GM18502 (cell line): ENCODE results near the gene RASSF5.

ENCODE experiments used
- ATAC-seq: cut with Tn5 transposase; IDR thresholded peaks from one replicate; pipeline ENCODE4 v1.9.1; 2021; ENCODE audit warnings: mild to moderate bottlenecking; ENCODE audit not compliant: unreplicated experiment, poor library complexity

The RASSF5 gene

DNA sequence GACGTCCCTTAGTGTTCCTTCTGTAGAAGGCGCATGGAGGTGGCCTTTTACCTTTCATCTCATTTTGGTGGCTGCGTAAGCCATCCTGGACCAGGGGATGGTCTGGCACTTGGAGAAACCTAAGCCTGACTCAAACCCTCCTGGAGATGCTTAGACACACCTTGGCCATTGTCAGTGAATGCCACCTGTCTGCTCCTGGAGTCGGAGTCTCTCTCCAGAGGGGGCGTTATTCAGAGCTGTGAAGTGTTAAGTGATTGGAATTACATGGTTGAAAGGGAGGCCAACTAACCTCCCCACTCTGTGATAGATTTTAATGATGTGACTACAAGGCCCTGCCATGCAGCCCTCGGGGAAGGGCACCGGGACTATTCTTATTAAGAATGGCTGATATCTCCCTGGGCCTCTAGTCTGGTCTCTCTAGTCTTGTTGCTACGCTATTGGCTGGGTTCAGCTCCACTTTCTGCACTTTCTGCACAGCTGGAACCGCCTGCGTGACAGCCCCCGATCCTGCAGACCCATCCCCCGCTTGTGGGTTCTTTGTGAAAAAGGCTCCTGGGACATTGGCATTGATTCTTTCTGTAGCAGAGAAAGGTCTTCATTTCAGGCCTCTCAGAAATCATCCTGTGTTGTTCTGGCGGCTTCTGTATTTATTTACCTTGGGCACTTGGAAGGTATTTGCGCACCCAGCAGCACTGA lies 4.2 kb downstream of the RASSF5 start:
- ATAC-seq = no peak

DNA sequence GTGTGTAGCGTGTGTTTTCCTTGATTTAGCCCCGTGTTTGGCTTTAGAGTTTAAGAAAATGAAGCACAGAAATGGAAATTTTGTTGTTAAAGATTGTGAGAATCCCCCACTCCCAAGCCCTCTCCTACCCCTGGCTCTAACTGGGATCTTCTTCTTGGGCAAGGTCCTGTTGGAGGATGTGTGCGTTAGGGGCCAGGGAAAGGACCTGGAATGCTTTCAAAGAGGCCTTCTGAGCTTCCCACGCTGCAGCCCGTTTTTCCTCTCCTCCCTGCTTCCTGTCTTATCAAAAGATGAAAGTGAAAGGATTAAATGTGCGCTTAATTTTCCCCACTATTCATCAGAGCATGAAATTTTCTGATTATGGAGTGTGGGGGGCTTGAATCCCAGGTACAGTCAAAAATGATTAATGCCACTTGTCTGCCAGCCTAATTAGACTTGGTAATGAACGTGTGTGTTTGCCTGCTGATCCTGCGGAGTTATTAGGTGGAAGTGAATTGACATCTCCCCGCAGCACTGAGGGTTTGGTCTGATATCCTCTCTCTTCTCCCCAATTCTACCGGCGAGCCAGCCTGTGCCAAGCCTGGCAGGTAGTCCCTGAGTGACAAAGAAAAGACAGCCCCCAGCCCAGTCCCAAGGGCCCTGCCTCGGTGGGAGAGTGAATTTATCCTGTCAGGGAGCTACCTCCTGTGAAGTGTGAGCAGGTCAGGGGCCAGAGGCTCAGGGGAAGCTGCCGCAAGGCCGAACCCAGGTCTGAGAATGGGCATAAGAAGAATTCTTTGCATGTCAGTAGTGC lies 4.9 kb downstream of the RASSF5 start:
- ATAC-seq = no peak

DNA sequence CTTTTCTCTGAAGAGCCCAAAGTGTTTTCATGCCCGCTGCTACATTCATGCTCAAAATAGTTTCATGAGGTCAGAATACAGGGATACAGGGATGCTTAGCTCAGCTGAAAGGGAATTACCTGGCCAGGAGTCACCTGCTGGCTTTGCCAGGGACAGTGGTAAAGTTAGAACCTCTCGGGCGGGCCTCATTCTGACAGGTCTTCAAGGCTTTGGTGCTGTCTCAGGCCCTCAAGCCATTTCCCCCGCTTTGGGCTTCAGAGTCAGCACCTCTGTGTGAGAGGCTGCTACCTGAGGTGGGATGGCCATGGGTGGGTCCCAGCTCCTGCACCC lies 5.5 kb downstream of the RASSF5 start:
- ATAC-seq = no peak

DNA sequence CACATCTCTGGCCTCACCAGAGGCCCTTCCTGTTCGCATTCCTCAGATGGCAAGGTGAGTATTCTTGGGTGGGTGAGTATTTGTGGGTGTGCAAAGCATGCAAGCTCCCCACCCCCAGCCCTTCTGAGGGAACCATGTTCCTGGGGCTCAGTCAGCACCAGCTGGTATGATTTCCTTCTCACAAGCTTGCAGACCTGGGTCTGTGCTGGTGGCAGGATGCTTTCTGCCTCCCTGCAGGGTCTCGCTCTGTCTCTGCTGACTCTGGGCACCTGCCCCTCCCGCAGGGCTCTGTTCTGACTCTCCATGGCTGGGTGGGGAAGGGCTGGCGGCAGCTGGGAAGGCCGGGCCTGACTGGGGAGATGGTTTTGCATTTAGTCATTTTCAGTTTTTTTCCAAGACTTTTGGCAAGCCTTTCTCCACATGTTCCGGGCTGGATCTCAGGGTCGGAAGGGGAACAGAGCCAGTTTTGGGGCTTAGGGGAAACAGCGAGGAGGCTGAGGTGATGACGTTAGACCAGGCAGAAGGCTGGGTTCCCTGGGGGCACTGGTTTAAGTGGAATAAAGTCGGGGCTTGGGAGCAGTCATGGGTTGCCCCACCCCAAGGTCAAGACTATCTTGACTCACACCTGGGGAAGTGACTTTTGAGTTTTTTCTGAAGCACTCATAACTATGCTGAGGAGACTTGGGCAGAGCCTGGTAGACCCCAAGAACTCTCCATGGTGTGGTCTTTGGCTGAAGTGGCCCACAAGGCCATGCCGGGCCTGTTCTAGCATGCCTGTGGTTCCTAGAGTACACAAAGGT lies 6.2 kb downstream of the RASSF5 start:
- no peak for ATAC-seq

DNA sequence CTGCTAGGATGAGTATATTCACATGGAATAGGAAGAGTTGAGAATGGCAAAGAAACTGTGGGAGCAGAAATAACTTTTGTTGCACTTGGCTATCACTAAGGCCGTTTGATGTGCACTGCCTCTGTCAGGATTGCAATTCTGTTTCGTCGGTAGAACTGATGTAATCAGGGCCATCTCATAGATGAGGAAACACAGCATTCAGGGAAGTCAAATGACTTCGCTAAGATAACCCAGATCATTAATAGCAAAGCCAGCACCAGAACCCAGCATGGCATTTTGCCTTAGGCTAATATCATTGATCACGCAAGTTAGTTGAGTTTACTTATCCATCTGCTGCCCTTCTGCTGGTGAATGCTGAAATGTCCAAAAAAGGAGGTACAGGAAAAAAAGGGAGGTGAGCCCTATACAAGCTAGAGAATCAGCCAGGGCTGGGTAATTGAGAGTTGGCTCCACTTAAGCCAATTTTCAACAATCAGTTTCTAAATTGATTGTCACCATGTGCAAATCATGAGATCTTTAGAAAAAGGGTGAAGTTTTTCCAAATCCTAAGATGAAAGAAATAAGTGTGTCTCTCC lies 7.6 kb downstream of the RASSF5 start:
- no peak for ATAC-seq

DNA sequence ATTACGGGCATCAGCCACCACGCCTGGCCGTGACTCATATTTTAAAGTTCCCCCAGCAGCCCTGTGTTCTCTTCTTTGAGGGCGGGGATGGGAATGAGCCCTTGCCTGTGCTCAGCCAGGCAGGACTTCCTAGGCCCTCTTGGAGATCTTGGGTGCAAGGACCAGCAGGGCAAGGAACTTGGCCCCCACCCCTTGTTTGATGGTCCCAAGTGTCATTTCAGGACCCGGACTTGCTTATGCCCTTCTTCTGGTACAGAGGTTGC lies 9.3 kb downstream of the RASSF5 start:
- ATAC-seq = no peak

DNA sequence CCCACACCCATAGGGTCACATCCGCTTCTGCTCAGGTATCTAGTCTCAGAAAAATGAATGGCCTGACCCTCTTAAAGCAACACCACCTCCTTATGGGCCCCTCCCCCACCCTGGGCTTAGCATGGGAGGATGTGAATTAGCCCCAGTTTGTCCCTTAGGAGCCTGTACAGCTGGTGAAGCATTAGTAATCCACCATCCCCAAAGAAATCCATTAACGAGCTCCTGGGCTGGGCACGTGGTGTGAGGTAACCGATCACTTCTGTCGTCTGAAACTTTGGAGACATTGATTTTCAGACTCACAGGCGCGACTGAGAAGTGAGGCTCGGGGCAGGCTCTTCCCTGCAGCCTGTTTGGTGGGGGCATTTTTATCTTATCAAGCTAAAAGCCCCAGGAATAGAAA lies 10.5 kb downstream of the RASSF5 start:
- ATAC-seq = no peak

DNA sequence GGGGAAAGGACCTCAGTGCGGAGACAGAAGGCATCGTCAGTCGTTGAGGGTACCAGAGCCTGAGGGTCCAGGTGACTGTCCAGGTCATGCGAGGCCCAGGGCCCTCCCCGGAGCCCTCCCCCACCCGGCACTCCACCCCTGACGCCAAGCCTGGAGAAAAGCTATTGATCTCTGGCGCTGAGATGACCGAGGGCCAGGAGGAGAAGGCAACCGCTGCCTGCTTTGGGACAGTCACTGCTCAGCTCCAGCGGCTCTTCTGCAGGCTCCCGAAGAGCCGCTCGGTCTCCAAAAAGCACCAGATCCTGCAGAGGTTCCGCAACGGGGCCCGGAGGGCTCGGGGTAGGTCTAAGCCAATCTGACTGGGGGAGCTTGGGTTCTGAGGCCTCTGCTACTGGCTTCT lies 10.9 kb downstream of the RASSF5 start:
- no peak for ATAC-seq

DNA sequence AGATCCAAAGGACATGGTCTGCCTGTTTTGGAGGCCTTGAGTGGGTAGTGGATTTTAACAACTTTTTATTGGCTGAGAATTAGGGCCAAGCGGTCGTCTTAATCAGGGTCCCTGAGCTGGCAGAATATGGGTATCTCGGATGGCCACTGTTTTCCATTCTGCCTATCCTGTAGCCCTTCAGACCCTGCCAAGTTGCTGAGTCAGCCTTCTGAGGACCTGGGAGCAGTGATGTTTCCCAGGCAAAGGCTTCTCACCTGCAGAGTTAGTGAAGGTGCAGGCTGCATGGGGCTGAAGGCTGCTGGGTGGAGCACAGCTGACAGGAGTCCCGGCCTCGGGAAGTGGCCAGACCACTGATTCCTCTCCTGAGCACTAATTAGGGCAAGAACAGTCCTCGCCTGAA lies 11.4 kb downstream of the RASSF5 start:
- ATAC-seq = no peak

DNA sequence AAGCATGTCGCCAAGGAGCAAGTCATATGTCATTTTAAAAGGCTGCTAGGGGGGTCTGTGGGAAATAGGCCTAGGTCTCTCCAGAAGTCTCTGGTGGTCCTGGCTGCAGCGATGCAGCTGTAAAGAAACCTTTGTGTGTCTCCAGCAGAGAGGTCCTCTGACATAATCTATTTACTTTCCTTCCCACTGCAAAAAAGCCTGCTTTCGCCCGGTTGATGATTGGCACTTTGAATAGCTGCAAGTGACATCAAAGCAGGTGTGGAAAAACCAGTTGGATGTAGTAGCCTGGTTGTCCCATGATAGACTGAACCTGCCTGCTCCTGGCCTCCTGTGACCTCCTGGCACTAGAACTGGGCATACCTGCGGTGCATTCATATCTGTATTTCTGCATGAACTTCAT lies 13.8 kb downstream of the RASSF5 start:
- ATAC-seq = no peak

DNA sequence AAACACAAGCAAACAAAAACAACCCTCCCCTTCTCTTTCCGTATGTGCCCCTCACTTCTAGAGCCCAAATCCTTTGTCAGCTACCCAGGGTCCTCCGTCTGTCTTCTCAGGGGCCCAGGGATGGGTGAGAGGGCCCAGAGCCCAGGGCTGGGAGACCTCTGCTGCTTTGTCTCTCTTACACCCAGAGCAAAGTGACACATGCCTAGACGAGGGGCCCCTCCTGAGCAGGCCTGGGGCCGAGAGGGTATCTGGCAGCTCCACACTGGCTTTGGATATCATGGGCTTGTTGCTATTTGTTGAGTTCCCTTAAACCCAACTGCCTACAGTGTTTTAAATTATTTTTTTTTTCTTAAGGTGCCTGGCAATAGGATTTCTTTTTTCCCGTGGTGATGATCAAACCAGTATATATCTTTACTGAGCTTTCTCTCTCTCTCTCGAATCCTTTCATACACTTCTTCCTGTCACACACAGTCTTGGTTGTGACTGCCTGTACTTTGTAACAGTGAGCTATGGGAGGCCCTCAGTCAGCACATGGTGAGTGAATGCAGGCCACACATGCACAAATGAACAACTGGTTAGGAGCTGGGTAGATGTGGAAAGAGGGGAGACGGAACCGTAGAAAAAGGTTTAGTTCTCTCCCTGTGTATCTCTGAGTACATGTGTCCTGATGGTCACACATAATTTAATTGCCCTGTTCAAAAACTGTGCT lies 14.5 kb downstream of the RASSF5 start:
- ATAC-seq = no peak

DNA sequence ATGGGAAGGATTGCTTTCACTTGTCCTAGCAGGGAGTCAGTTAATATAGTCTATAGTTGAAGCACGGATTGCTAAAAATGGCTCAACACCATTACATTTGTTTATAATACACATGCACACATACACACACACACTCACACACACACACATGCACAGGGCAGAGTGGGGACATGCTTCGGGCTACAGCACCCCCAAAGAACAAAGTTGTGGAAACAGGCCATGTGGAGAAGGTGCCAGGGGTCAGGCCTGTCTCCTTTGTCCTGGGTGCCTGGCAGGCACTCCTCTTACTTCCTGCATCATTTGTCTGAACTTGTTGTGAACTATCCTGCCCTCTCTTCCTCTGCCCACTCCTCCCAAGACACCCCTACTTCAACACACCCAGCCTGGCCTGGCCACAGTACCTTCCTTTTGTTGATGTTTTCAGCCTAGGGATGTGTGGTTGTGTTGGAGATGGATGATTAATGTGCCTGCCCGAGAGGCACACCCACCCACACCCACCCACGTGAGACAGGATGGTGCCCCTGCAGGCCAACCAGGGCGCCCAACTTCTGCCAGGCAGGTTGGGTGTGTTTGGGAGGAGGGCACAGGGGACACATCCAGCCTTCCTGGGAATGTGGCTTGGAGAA lies 17.5 kb downstream of the RASSF5 start:
- no peak for ATAC-seq

DNA sequence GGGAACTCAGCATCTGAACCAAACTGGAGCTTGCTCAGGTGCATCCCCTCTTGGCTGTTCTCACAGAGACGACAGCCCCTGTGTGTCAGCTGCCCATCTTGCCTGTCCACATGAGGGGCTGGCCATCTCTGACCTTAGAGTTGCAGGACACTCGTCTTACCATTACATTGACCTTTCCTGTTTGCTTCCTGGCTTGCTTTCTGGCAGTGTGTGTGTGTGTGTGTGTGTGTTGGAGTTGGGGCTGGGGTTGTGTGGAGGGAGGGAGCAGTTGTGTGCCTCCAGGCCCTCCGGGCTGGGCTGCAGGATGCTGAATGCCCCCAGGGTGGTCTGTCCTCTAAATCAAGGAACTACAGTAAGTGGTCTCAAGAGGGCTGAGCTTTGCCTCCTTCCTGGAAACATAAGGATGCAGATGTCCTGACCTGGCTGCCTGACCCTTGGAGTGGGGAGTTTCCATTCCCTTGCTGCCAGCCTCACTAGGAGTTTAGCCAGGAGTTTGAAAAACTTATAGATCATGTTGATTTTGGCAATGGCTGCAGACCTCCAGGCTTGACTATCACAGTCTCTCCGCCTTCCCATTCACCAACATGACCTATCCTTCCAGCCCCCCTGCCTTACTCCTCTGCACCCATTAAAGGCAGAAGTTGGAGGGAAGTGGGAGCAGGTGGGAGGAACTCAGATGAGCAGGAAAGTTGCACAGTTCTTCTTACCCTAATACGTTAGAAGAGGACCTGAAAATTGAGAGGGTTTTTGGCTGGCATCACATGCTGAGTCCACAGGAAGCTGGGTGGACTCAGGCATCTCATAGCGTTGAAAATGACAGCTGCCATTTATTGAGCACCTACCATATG lies 19.0 kb downstream of the RASSF5 start:
- ATAC-seq = no peak

DNA sequence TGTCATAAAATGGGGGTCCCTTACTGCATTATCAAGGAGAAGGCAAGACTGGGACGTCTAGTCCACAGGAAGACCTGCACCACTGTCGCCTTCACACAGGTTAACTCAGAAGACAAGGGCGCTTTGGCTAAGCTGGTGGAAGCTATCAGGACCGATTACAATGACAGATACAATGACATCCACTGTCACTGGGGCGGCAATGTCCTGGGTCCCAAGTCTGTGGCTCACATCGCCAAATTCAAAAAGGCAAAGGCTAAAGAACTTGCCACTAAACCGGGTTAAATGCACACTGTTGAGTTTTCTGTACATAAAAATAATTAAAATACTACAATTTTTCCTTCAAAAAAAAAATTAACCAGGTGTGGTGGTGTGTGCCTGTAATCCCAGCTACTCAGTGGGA lies 22.1 kb downstream of the RASSF5 start:
- no peak for ATAC-seq

DNA sequence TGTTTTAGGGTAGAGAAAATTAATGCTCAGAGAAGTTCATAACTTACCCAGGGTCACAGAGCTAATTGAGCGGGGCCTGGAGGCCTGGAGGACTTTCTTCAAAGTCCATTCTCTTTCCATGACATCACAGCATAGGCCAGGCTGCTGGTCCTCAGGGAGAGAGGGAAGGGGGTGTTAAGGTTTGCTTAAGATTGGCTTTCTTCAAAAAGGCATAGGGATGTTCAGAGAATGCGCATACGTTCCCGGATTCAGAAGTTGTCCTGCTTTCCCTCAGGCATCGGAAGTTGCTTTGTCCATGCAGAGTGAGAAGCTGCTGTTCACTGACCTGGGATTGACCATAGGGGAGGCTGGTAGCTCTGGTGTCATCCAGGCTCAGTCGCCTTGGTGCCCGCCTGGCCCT lies 25.0 kb downstream of the RASSF5 start:
- ATAC-seq = no peak

DNA sequence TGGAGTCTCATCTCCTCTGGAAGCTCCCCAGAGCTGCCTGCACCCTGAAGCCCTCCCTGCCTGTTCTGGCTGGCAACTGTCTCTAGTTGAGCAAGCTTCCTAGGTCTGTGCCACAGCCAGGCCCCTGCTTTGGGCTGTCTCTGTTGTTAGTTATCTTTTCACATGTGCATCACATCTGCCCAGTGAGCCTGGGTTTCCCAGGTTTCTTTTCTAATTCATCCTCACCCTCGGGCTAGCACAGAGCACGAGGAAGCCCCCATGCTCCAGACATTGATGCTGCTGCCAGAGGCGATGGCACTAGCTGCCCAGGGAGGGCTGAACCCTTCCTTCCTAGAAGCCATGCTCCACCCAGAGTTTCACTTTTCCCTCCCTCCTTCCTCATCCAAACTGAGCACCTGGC lies 27.2 kb downstream of the RASSF5 start:
- ATAC-seq = no peak

DNA sequence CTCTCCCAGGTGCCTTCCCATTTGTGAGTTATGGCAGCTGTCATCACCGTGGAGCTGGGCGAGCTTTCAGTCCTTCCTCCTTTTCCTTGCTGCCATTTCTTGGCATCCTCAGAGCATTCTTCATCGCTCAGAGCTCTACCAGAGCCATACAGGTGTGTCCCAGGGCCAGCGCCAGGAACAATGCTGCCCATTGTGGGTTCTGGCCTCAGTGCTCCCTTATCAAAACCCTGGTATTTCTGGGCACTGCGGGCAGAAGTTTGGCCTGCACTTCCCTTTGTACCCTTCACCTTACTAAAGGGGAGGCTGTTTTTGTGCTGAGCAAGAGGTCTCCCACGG lies 28.5 kb downstream of the RASSF5 start:
- ATAC-seq = no peak

DNA sequence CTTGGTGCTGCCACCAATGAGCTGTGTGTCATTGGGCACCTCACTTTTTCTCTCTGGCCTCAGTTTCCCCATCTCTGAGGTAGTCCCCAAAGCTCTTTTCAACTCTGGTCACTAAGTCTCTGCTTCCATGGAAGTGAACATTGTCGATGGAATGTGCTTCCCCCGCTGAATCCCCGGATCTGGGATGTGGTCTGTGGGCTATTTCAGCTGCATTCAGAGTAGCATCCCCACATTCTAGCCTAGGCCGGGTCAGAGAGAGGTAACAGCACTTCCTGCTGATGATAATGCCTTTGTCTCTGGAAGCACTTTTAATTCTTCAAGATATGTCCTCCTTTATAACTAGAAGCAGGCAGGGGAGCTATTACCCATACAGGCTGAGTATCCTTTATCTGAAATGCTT lies 29.8 kb downstream of the RASSF5 start:
- no peak for ATAC-seq

DNA sequence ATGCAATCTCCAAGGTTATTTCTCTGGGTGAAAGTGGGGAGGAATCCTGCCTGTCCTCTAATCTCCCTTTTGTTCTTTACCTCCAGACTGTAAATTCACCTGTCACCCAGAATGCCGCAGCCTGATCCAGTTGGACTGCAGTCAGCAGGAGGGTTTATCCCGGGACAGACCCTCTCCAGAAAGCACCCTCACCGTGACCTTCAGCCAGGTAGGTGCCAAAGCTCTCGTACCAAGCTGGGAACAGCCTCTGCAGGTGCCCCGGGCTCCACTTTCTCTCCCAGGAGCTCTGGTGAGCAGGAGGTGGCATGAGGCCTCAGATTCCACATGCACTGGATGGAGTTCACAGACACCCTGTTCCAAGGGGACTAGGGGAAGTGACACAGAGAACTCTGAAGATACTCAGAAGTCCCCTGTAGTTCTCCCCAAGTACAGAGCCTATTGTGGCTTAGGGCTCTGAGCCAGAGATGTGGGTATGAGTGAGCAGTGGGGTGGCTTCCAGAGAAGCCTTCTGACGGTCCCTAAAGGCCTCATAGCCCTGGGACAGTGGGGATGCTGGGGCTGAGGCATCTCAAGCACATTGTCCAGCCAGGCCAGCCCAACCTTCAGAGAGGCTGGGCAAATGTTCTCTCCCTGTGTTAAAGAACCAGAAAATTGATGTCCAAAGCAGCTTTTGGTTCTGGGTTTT lies 30.9 kb downstream of the RASSF5 start:
- no peak for ATAC-seq
